ENCODE results near the gene CREBBP.

CREBBP gene

DNA sequence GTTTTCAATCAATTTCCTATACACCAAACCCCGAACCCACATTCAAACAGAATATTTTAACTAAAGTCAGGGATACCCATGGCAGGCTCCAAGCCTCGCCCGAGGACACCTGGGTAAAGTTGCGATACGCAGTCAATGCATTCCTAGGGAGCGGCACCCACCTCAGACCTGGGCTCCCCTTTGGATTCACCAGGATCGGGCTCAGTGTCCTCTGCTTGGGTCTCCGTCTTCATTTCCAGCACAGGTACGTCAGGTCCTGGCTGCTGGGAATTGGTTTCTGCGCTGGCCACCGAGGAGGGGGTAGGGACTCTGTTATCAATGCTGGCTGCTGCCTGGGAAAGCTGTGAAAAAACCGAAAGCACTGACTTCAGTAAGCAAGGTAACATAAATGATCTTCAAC lies 111.5 kb downstream of the CREBBP start:
- no peaks in the 10 kb centered on the region for H3K27me3 ChIP-seq (ENCODE audit: insufficient read depth, low read depth, severe bottlenecking)
- H3K27ac ChIP-seq: no peak overlapping the region
- peaks cover 90% of the 10 kb centered on the region for H3K36me3 ChIP-seq
- DNase-seq: no peak
- no peak overlapping the region for H3K4me3 ChIP-seq (ENCODE audit: low read depth, low read length)
- H3K9me3 ChIP-seq (ENCODE audit: severe bottlenecking): no peaks in the 10 kb centered on the region
- TF ChIP-seq, protein P1, sequence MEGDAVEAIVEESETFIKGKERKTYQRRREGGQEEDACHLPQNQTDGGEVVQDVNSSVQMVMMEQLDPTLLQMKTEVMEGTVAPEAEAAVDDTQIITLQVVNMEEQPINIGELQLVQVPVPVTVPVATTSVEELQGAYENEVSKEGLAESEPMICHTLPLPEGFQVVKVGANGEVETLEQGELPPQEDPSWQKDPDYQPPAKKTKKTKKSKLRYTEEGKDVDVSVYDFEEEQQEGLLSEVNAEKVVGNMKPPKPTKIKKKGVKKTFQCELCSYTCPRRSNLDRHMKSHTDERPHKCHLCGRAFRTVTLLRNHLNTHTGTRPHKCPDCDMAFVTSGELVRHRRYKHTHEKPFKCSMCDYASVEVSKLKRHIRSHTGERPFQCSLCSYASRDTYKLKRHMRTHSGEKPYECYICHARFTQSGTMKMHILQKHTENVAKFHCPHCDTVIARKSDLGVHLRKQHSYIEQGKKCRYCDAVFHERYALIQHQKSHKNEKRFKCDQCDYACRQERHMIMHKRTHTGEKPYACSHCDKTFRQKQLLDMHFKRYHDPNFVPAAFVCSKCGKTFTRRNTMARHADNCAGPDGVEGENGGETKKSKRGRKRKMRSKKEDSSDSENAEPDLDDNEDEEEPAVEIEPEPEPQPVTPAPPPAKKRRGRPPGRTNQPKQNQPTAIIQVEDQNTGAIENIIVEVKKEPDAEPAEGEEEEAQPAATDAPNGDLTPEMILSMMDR (IDR thresholded peaks at IDR 0.05; ENCODE audit: low read depth, low read length): no peak

DNA sequence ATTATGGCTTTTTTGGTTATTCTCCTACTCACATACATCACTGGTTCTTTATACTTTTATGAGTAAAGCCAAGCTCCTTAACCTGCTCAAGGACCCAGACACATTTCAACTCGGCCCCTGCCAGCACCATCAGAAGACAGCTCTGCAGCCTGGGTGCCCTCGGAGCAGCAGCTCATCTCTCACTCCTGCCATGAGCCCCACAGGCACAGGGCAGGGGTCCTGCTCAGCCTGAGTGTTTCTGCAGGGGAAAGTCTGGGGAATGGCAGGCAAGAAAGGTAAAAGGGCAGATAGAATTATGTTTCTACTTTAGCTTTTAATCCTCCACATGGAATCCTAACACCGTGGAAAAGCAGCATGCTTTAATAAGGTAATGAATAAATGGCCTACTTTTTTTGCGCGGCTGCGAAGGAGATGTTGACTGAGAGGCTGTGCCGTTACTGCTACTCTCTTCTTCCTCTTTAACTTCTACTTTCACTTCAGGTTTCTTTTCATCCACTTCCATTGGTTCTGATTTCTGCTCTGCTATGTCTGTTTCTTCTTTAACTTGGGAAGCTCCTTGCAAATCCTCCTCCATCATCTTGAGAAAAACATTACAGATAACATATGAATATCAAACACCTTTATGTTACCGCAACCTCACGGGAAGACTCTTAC lies 113.1 kb downstream of the CREBBP start:
- H3K9me3 ChIP-seq (ENCODE audit: severe bottlenecking): no peaks in the 10 kb centered on the region
- H3K4me3 ChIP-seq (ENCODE audit: low read depth, low read length): no peak overlapping the region
- H3K27me3 ChIP-seq (ENCODE audit: insufficient read depth, low read depth, severe bottlenecking): no peaks in the 10 kb centered on the region
- TF ChIP-seq, protein P1 (IDR thresholded peaks at IDR 0.05; ENCODE audit: low read depth, low read length): no peak
- DNase-seq: no peak
- H3K27ac ChIP-seq: no peak overlapping the region
- peaks cover 88% of the 10 kb centered on the region for H3K36me3 ChIP-seq

DNA sequence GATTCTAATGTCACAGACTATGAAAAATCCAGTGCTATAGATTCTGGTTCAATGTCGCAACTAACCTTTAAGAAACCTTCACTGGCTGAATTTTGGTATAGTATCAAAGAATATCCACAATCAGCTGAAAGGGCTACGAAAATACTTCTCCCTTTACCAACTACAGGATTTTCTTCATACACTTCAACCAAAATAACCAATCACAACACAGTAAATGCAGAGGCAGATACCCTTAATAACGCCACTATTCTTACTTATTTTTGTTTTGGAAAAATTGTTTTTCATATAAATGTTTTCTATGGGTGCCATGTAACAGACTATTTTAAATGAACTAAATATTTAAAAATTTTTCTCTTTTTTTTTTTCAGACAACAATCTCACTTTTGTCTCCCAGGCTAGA lies 114.3 kb downstream of the CREBBP start:
- no peak for DNase-seq
- TF ChIP-seq, protein P1 (IDR thresholded peaks at IDR 0.05; ENCODE audit: low read depth, low read length): no peak
- Histone ChIP-seq H3K4me3 (ENCODE audit: low read depth, low read length) (no peak overlapping the region), H3K27me3 (ENCODE audit: insufficient read depth, low read depth, severe bottlenecking) (no peaks in the 10 kb centered on the region), H3K36me3 (peaks cover 87% of the 10 kb centered on the region), H3K27ac (no peak overlapping the region), H3K9me3 (ENCODE audit: severe bottlenecking) (no peaks in the 10 kb centered on the region)

DNA sequence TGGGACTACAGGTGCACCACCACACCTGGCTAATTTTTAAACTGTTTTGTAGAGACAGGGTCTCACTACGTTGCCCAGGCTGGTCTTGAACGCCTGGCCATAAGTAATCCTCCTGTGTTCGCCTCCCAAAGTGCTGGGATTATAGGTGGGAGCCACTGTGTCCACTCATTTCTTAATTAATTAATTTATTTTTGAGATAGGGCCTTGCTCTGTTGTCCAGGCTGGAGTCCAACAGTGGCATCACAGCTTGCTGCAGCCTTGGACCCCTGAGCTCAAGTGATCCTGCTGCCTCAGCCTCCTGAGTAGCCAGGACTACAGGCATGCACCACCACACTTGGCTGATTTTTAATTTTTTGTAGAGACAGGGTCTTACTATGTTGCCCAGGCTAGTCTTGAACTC lies 116.1 kb downstream of the CREBBP start:
- no peak for DNase-seq
- no peaks in the 10 kb centered on the region for H3K27me3 ChIP-seq (ENCODE audit: insufficient read depth, low read depth, severe bottlenecking)

DNA sequence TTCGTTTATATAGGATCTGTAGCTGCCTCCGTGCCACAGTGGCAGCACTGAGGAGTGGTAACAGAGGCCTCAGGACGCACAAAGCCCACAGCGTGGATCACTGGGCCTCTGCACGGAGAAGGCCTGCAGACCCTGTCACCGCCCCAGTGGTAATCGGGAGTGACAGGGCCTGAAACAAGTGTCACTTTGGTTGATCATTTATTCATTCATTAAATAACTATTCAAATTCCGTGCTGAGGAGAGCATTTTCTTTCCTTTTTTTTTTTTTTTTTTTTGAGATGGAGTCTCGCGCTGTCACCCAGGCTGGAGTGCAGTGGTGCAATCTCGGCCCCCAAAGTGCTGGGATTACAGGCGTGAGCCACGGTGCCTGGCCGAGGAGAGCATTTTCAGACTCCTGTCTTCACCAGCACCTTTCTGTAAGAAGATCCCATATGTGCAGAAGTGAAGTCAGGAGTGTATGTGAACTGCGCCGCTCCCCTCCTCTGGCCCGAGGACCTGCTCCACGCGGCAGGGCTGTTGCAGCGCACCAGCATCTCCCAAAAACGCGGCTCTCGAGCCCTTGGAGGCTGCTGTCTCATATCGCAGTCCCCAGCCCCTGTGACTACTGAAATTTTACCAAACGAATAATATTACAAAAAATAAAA lies 118.3 kb downstream of the CREBBP start:
- Histone ChIP-seq H3K27me3 (ENCODE audit: insufficient read depth, low read depth, severe bottlenecking) (no peaks in the 10 kb centered on the region), H3K9me3 (ENCODE audit: severe bottlenecking) (no peaks in the 10 kb centered on the region), H3K36me3 (peaks cover 68% of the 10 kb centered on the region), H3K27ac (no peak overlapping the region), H3K4me3 (ENCODE audit: low read depth, low read length) (no peak overlapping the region)
- DNase-seq: no peak
- TF ChIP-seq, protein P1 (IDR thresholded peaks at IDR 0.05; ENCODE audit: low read depth, low read length): no peak

More for the DNA sequence above, 116.1 kb downstream of the CREBBP start:
- Histone ChIP-seq H3K9me3 (ENCODE audit: severe bottlenecking) (no peaks in the 10 kb centered on the region), H3K27ac (no peak overlapping the region), H3K36me3 (peaks cover 70% of the 10 kb centered on the region), H3K4me3 (ENCODE audit: low read depth, low read length) (no peak overlapping the region)
- TF ChIP-seq, protein P1 (IDR thresholded peaks at IDR 0.05; ENCODE audit: low read depth, low read length): no peak

All from WERI-Rb-1 (cell line).